GM10248 (cell line): ENCODE measurements around the gene AP3S2.
"Not testable (repeated sequence)": the region's sequence is repeated elsewhere in the genome, so short reads cannot be mapped to it uniquely, and the experiment has no call there.

ENCODE experiments used
- CTCF ChIA-PET: fragments of 300-600 bp; sonication (Branson Sonifier 250); formaldehyde crosslinking; extraction: SDS; loops from one replicate; lab custom pipeline; 2021; ENCODE audit warnings: antibody characterized with exemption; lab: Yijun Ruan, JAX
- POLR2A ChIA-PET: fragments of 350-650 bp; sonication (Branson Sonifier 250); formaldehyde crosslinking; extraction: SDS; loops from one replicate; lab custom pipeline; 2020; ENCODE audit warnings: antibody characterized with exemption; lab: Yijun Ruan, JAX
- DNase-seq: peaks from one replicate; pipeline ENCODE4 v3.0.0; 2012; ENCODE audit errors: extremely low spot score
- CTCF ChIP-seq: IDR thresholded peaks from 2 replicates; pipeline ENCODE4 v1.5.1; 2012; ENCODE audit warnings: mild to moderate bottlenecking, low read depth; ENCODE audit errors: extremely low read depth, missing control alignments, control extremely low read depth

Gene AP3S2

GRCh38 chr15:89898614-89899294 is 5.0 kb upstream of the AP3S2 start:
- peak; percentile 78 for DNase-seq
- TF ChIP-seq CTCF = peak; percentile 59
- ChIA-PET CTCF (interaction anchor here (0.6 to 5.4 kb wide), 25 partner anchors 8 to 245 kb away, joined by 3 to 42 read pairs (median 4); partner anchors contain the start of gene IDH2), POLR2A (no interaction called here)

GRCh38 chr15:89898146-89898545 is 4.4 kb upstream of the AP3S2 start:
- TF ChIP-seq CTCF = no peak
- POLR2A ChIA-PET = no interaction called here
- no peak for DNase-seq
- CTCF ChIA-PET = interaction anchor here (0.6 to 5.4 kb wide), 22 partner anchors 9 to 245 kb away, joined by 3 to 42 read pairs (median 4); partner anchors contain the start of gene IDH2

- ChIA-PET CTCF (interaction anchor here (1.5 to 11.1 kb wide), 3 partner anchors 10 to 132 kb away, joined by 4 to 164 read pairs (median 9); no protein-coding TSS in a partner anchor), POLR2A (no interaction called here)
Measured at GRCh38 chr15:89893027-89893426, 767 bp downstream of the AP3S2 start.

GRCh38 chr15:89888214-89888804 is 5.5 kb downstream of the AP3S2 start:
- ChIA-PET POLR2A (no interaction called here), CTCF (interaction anchor here (0.8 to 11.1 kb wide), 13 partner anchors 10 to 160 kb away, joined by 3 to 164 read pairs (median 5); no protein-coding TSS in a partner anchor)
- no peak for DNase-seq
- TF ChIP-seq CTCF = no peak

More at GRCh38 chr15:89893027-89893426, 767 bp downstream of the AP3S2 start:
- no peak for TF ChIP-seq CTCF
- DNase-seq = no peak

GRCh38 chr15:89885611-89886010 is 8.2 kb downstream of the AP3S2 start:
- POLR2A ChIA-PET = no interaction called here

GRCh38 chr15:89885179-89885578 is 8.6 kb downstream of the AP3S2 start:
- CTCF ChIA-PET = interaction anchor here (0.6 to 11.1 kb wide), 5 partner anchors 9 to 186 kb away, joined by 3 to 164 read pairs (median 7); partner anchors contain the start of gene AP3S2
- POLR2A ChIA-PET, DNase-seq: not testable (repeated sequence)

More at GRCh38 chr15:89885611-89886010, 8.2 kb downstream of the AP3S2 start:
- DNase-seq = no peak
- TF ChIP-seq CTCF = no peak
- CTCF ChIA-PET = interaction anchor here (0.6 to 11.1 kb wide), 4 partner anchors 8 to 186 kb away, joined by 3 to 164 read pairs (median 34); partner anchors contain the start of gene AP3S2
